NCI-H345 treated with DMSO at 0.1 percent for 48 hours (cell line): ENCODE measurements around the gene NOS1.

Experiments used
- DNase-seq: peaks from one replicate; lab custom pipeline; 2025; ENCODE audit not compliant: unreplicated experiment; lab: John Stamatoyannopoulos, UW

Gene NOS1

GRCh38 chr12:117331691-117332090 lies 29.7 kb downstream of the NOS1 start:
- DNase-seq: no peak

GRCh38 chr12:117330441-117331113 lies 30.8 kb downstream of the NOS1 start:
- no peak for DNase-seq

- DNase-seq: no peak
Measured at GRCh38 chr12:117329756-117330155, 31.7 kb downstream of the NOS1 start.

- peak; percentile 82 for DNase-seq
Measured at GRCh38 chr12:117328556-117329100, 32.8 kb downstream of the NOS1 start.

- DNase-seq: no peak
Measured at GRCh38 chr12:117322428-117322827, 39.0 kb downstream of the NOS1 start.

- DNase-seq: no peak
Measured at GRCh38 chr12:117321572-117321971, 39.9 kb downstream of the NOS1 start.

GRCh38 chr12:117318591-117318990 lies 42.8 kb downstream of the NOS1 start:
- DNase-seq: no peak

- DNase-seq: no peak
Measured at GRCh38 chr12:117316336-117316735, 45.1 kb downstream of the NOS1 start.

GRCh38 chr12:117313926-117314325 lies 47.5 kb downstream of the NOS1 start:
- DNase-seq: no peak

- no peak for DNase-seq
Measured at GRCh38 chr12:117312770-117313169, 48.7 kb downstream of the NOS1 start.

GRCh38 chr12:117309276-117309925 lies 52.0 kb downstream of the NOS1 start:
- DNase-seq: no peak

GRCh38 chr12:117300174-117300573 lies 61.3 kb downstream of the NOS1 start:
- no peak for DNase-seq

GRCh38 chr12:117298648-117299225 lies 62.7 kb downstream of the NOS1 start:
- no peak for DNase-seq

GRCh38 chr12:117298191-117298590 lies 63.2 kb downstream of the NOS1 start:
- DNase-seq: no peak

- DNase-seq: no peak
Measured at GRCh38 chr12:117294189-117294603, 67.2 kb downstream of the NOS1 start.

- no peak for DNase-seq
Measured at GRCh38 chr12:117293510-117293909, 67.9 kb downstream of the NOS1 start.

GRCh38 chr12:117292688-117293087 lies 68.7 kb downstream of the NOS1 start:
- no peak for DNase-seq

- no peak for DNase-seq
Measured at GRCh38 chr12:117284140-117284539, 77.3 kb downstream of the NOS1 start.

- DNase-seq: no peak
Measured at GRCh38 chr12:117282490-117282889, 78.9 kb downstream of the NOS1 start.

- DNase-seq: no peak
Measured at GRCh38 chr12:117280019-117280680, 81.3 kb downstream of the NOS1 start.

GRCh38 chr12:117279606-117280005 lies 81.8 kb downstream of the NOS1 start:
- no peak for DNase-seq

- no peak for DNase-seq
Measured at GRCh38 chr12:117277875-117278274, 83.6 kb downstream of the NOS1 start.
